Cerebellar cortex (tissue), 1 donor: ENCODE measurements around the gene GATB.

Experiments
- DNase-seq: peaks from one replicate; pipeline ENCODE4 v3.0.0-alpha.2; 2015; ENCODE audit warnings: low spot score

GATB gene

GRCh38 chr4:151673908-151674520 is 86.8 kb downstream of the GATB start:
- DNase-seq, result peak; percentile 87

GRCh38 chr4:151672996-151673395 is 87.8 kb downstream of the GATB start:
- DNase-seq, result no peak

GRCh38 chr4:151671541-151672059 is 89.2 kb downstream of the GATB start:
- no peak for DNase-seq

- DNase-seq, result no peak
Measured at GRCh38 chr4:151670843-151671242, 90.0 kb downstream of the GATB start.

- no peak for DNase-seq
Measured at GRCh38 chr4:151669990-151670389, 90.8 kb downstream of the GATB start.

- DNase-seq, result peak; percentile 90
Measured at GRCh38 chr4:151668689-151669402, 92.0 kb downstream of the GATB start.

- no peak for DNase-seq
Measured at GRCh38 chr4:151667666-151668065, 93.1 kb downstream of the GATB start.

- DNase-seq, result peak; percentile 36
Measured at GRCh38 chr4:151667048-151667447, 93.8 kb downstream of the GATB start.

GRCh38 chr4:151666501-151666900 is 94.3 kb downstream of the GATB start:
- DNase-seq, result no peak

GRCh38 chr4:151665785-151666127 is 95.1 kb downstream of the GATB start:
- DNase-seq, result no peak

GRCh38 chr4:151665022-151665784 is 95.6 kb downstream of the GATB start:
- no peak for DNase-seq

- no peak for DNase-seq
Measured at GRCh38 chr4:151664289-151664688, 96.5 kb downstream of the GATB start.

GRCh38 chr4:151663109-151663508 is 97.7 kb downstream of the GATB start:
- no peak for DNase-seq

- DNase-seq, result no peak
Measured at GRCh38 chr4:151661873-151662272, 98.9 kb downstream of the GATB start.

GRCh38 chr4:151660676-151661075 is 100.1 kb downstream of the GATB start:
- DNase-seq, result no peak

- no peak for DNase-seq
Measured at GRCh38 chr4:151659601-151660364, 101.0 kb downstream of the GATB start.

- DNase-seq, result no peak
Measured at GRCh38 chr4:151658959-151659600, 101.7 kb downstream of the GATB start.

- DNase-seq, result no peak
Measured at GRCh38 chr4:151657896-151658295, 102.9 kb downstream of the GATB start.

- DNase-seq, result no peak
Measured at GRCh38 chr4:151656058-151656457, 104.7 kb downstream of the GATB start.

GRCh38 chr4:151653548-151653918 is 107.3 kb downstream of the GATB start:
- no peak for DNase-seq

GRCh38 chr4:151652841-151653547 is 107.8 kb downstream of the GATB start:
- peak; percentile 49 for DNase-seq
